ENCODE results near the gene KAZN. TPM values are rescaled to one million over a fixed set of nuclear protein-coding genes. Genes with fewer than 3 reads are reported as not detected.
A peak's percentile ranks its signal among the peaks of the same experiment; 100 is the strongest.

KAZN gene
- total RNA-seq, 1 donor from 2014 or later = 21.2 TPM

DNA sequence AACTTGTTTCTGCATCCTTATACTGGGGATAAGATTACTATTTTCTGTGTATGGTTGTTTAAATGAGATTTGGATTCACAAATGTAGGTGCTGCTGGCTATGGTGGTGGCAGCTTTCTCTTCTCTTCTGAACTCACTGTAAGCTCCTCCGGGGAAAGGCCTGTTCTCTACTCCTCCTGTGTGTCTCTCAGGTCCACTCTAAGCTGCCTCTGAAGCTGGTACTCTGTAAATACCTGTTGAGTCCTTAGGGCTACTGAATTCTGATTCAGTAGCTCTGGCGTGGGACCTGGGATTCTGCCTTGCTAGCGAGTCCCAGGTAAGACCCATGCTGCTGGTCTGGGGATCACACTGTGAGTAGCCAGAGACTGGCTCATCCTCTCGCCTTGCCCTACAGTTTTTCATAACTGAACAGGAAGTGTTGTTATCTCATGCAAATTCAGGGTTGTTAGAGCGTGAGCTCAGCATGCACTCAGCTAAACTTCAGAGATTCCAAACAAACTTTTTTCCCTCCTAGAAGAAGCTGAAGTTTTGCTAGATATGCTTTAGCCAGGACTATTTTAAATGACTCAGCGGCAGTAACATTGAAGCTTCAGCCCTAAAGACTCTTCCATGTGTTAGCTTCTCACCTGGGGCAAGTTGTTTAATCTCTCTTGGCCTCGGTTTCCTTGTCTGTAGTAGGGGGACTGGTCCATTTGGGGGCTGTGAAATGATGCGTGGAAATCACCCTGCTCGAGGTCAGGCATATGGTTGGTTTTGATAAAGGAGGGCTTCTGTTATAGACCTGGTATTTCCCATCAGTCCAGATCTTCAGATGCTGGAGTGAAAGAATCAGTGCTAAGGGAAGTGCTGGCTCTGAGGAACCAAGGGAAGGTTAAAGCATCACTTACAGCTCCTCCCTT is 283.5 kb downstream of the KAZN start:
- no peak overlapping the region for H3K27ac ChIP-seq
- DNase-seq = no peak

DNA sequence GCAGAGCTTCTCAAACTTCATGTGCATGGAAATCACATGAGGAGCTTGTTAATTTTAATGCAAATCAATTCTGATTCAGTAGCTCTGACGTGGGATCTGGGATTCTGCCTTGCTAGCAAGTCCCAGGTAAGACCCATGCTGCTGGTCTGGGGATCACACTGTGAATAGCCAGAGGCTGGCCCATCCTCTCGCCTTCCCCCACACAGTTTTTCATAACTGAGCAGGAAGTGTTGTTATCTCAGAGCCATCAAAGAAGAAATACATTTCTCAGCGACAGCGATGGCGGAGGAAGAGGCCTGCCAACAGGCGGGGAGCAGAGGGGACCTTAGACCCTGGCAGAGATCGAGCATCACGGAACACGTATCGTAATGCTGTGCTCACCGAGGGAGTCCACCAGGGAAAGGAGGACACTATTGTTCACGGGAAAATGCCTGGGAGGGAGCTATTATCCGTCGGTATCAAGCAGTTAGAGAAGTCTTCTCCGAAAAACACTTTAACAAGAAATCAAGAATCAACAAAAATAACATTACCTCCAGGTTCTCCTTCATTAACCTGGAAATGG is 286.2 kb downstream of the KAZN start:
- no peaks in the 10 kb centered on the region for H3K27me3 ChIP-seq (ENCODE audit: low read depth)
- H3K9me3 ChIP-seq = no peaks in the 10 kb centered on the region
- no peak overlapping the region for H3K27ac ChIP-seq
- H3K4me3 ChIP-seq = no peak overlapping the region
- no peak for ATAC-seq
- no peak for DNase-seq
- no peaks in the 10 kb centered on the region for H3K36me3 ChIP-seq
- H3K4me1 ChIP-seq = peaks cover 4% of the 10 kb centered on the region
- intact Hi-C loops (cut with DNase I) = no loop called here
- TF ChIP-seq, protein P1, sequence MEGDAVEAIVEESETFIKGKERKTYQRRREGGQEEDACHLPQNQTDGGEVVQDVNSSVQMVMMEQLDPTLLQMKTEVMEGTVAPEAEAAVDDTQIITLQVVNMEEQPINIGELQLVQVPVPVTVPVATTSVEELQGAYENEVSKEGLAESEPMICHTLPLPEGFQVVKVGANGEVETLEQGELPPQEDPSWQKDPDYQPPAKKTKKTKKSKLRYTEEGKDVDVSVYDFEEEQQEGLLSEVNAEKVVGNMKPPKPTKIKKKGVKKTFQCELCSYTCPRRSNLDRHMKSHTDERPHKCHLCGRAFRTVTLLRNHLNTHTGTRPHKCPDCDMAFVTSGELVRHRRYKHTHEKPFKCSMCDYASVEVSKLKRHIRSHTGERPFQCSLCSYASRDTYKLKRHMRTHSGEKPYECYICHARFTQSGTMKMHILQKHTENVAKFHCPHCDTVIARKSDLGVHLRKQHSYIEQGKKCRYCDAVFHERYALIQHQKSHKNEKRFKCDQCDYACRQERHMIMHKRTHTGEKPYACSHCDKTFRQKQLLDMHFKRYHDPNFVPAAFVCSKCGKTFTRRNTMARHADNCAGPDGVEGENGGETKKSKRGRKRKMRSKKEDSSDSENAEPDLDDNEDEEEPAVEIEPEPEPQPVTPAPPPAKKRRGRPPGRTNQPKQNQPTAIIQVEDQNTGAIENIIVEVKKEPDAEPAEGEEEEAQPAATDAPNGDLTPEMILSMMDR (IDR thresholded peaks at IDR 0.05) = no peak

More for the DNA sequence above, 283.5 kb downstream of the KAZN start:
- Histone ChIP-seq H3K36me3 (no peaks in the 10 kb centered on the region), H3K9me3 (no peaks in the 10 kb centered on the region), H3K27me3 (ENCODE audit: low read depth) (no peaks in the 10 kb centered on the region), H3K4me3 (no peak overlapping the region), H3K4me1 (peaks cover 4% of the 10 kb centered on the region)
- peak in 1 of 2 donors; percentile 48 for ATAC-seq
- intact Hi-C loops (cut with DNase I) = no loop called here
- TF ChIP-seq, protein P1 (IDR thresholded peaks at IDR 0.05) = no peak

DNA sequence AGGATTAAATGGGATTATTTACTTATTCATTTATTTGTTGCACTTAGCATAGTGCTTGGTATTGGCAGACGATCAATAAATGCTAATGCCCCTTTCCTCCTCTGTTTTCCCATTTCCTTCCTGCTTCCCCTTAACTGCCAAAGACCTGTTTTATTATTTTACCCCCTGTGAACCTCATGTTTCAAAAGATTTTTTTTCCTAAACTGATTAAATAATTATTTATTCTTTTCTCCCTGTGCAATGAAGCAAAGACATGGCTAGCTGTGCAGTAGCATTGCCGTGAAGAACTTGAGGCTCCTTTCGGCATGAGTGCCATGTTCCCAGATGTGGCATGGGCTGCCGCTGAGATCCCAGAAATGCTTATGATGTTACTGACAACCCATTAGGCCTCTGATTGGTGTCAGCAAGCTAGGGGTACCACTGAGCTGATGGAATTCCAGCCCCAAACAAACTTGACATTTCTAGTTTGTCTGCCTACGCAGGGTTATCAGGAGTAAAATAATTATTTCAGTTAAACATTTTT is 288.6 kb downstream of the KAZN start:
- TF ChIP-seq, protein P1 (IDR thresholded peaks at IDR 0.05) = no peak
- no peaks in the 10 kb centered on the region for H3K36me3 ChIP-seq
- H3K27ac ChIP-seq = no peak overlapping the region
- ATAC-seq (no peak), DNase-seq (no peak)
- intact Hi-C loops (cut with DNase I) = no loop called here
- no peaks in the 10 kb centered on the region for H3K9me3 ChIP-seq
- H3K4me3 ChIP-seq = no peak overlapping the region
- H3K4me1 ChIP-seq = no peaks in the 10 kb centered on the region
- H3K27me3 ChIP-seq (ENCODE audit: low read depth) = no peaks in the 10 kb centered on the region

DNA sequence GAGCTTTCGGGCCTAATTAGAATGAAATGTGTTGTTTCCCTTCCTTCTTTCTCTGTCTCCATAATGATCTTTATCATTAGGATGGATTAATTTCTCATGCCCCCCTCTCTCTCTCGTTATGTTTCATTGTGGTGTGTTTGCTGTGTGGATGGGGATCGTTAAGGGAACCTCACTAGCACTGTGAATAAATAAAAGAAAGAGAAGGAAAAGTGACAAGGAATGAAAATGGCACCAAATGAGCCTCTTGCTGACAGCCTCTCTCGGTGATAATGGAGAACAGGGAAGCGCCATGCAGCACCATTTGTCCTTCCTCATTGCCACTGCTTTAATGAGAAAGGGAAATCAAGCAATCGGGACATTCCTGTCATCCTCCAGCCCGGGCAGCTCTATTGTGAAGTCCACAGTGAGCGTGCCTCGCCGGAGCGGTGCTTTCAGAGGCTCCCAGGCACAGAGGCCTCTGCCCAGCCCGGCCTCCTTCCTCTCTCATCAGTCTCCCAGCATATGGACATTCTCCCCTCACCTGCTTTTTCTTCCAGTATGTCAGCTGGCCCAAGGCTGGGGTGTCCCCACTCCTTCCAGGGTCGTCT is 289.4 kb downstream of the KAZN start:
- ATAC-seq (no peak), DNase-seq (no peak)
- Histone ChIP-seq H3K36me3 (no peaks in the 10 kb centered on the region), H3K4me3 (no peak overlapping the region), H3K9me3 (no peaks in the 10 kb centered on the region), H3K27ac (no peak overlapping the region), H3K4me1 (no peaks in the 10 kb centered on the region), H3K27me3 (ENCODE audit: low read depth) (no peaks in the 10 kb centered on the region)
- TF ChIP-seq, protein P1 (IDR thresholded peaks at IDR 0.05) = no peak
- intact Hi-C loops (cut with DNase I) = no loop called here

DNA sequence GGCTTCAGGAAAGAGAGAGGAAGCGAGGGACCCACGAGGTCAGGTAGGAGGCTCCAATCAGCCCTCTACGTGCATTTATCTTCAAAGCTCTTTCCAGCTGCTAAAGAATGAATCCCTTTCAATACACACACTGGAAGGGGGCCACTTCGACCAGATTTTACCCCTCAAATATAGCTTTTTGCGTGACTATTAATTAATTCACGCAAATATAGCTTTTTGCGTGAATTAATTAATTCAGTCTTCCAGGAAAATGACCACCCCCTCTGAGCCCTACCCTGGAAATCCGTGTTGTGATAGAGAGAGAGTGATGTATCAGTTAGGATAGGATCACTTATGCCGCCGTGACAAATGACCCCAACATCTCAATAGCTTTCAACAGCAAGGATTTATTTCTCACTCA is 289.9 kb downstream of the KAZN start:
- Histone ChIP-seq H3K4me3 (no peak overlapping the region), H3K27me3 (ENCODE audit: low read depth) (no peaks in the 10 kb centered on the region), H3K9me3 (no peaks in the 10 kb centered on the region), H3K4me1 (no peaks in the 10 kb centered on the region), H3K36me3 (no peaks in the 10 kb centered on the region), H3K27ac (no peak overlapping the region)
- intact Hi-C loops (cut with DNase I) = no loop called here
- no peak for DNase-seq
- no peak for ATAC-seq
- TF ChIP-seq, protein P1 (IDR thresholded peaks at IDR 0.05) = no peak
